PC-3 (cell line): Measurements from ENCODE around the gene RNF138. TPM values are rescaled to one million over a fixed set of nuclear protein-coding genes. Genes with fewer than 3 reads are reported as not detected.

ENCODE experiments used
- ATAC-seq: fragments of 200-7000 bp; cut with Tn5 transposase; 2 replicates; pipeline ENCODE4 v1.9.1; 2020; ENCODE audit warnings: mild to moderate bottlenecking, moderate library complexity
- BruUV-seq: library from RNA; stranded (reverse); fragments of 400-500 nt; replicated peaks from 2 replicates; lab custom pipeline; 2021; lab: Mats Ljungman, UMichigan
- CTCF ChIA-PET: fragments of 300-600 bp; sonication (Branson Sonifier 250); formaldehyde crosslinking; loops from one replicate; lab custom pipeline; 2022; ENCODE audit warnings: antibody characterized with exemption; lab: Charles Lee
- POLR2A ChIA-PET: fragments of 300-600 bp; sonication (Branson Sonifier 250); formaldehyde crosslinking; loops from one replicate; lab custom pipeline; 2022; ENCODE audit warnings: antibody characterized with exemption; ENCODE audit not compliant: unreplicated experiment; lab: Charles Lee
- DNase-seq: peaks from one replicate; pipeline ENCODE4 v3.0.0-alpha.2; 2015
- H2AFZ ChIP-seq: fragments of 300-600 bp; sonication (generic); 2 replicates; pipeline ENCODE4 v1.6.0; 2016; ENCODE audit warnings: antibody characterized with exemption, low read length
- H3F3A ChIP-seq: fragments of 300-600 bp; sonication (generic); one replicate; pipeline ENCODE4 v1.6.0; 2017; ENCODE audit warnings: antibody characterized with exemption, low read length, control low read depth, mild to moderate bottlenecking; ENCODE audit not compliant: unreplicated experiment
- H3K27ac ChIP-seq: fragments of 300-600 bp; sonication (generic); 2 replicates; pipeline ENCODE4 v1.5.1; 2016; ENCODE audit warnings: mild to moderate bottlenecking, low read length
- H3K27me3 ChIP-seq: fragments of 300-600 bp; sonication (generic); 2 replicates; pipeline ENCODE4 v1.6.1; 2016; ENCODE audit warnings: low read length, mixed read lengths
- H3K36me3 ChIP-seq: fragments of 300-600 bp; sonication (generic); 2 replicates; pipeline ENCODE4 v1.6.1; 2016; ENCODE audit warnings: low read depth, mixed run types, low read length, mixed read lengths
- H3K4me1 ChIP-seq: fragments of 300-600 bp; sonication (generic); 2 replicates; pipeline ENCODE4 v1.5.1; 2016; ENCODE audit warnings: low read length; ENCODE audit not compliant: insufficient read depth
- H3K4me2 ChIP-seq: fragments of 300-600 bp; sonication (generic); 2 replicates; pipeline ENCODE4 v1.6.0; 2016; ENCODE audit warnings: low read length
- H3K4me3 ChIP-seq: fragments of 300-600 bp; sonication (generic); 2 replicates; pipeline ENCODE4 v1.5.1; 2016; ENCODE audit warnings: mild to moderate bottlenecking, low read length, mixed read lengths
- H3K79me2 ChIP-seq: fragments of 300-600 bp; sonication (generic); 2 replicates; pipeline ENCODE4 v1.6.1; 2017; ENCODE audit warnings: low read length, mixed read lengths
- H3K9ac ChIP-seq: fragments of 300-600 bp; sonication (generic); 2 replicates; pipeline ENCODE4 v1.6.0; 2016; ENCODE audit warnings: mild to moderate bottlenecking, low read length
- H3K9me2 ChIP-seq: fragments of 300-600 bp; sonication (generic); replicated peaks from 2 replicates; pipeline ENCODE4 v1.6.1; 2016; ENCODE audit warnings: mixed run types, low read length, mixed read lengths
- H3K9me3 ChIP-seq: fragments of 300-600 bp; sonication (generic); 2 replicates; pipeline ENCODE4 v1.6.1; 2016; ENCODE audit warnings: low read length, mixed read lengths
- H4K20me1 ChIP-seq: fragments of 300-600 bp; sonication (generic); 2 replicates; pipeline ENCODE4 v1.6.1; 2016; ENCODE audit warnings: low read length, mixed read lengths
- CTCF ChIP-seq: fragments of 300-600 bp; sonication (generic); conservative IDR thresholded peaks from 2 replicates; pipeline ENCODE4 v1.5.1; 2017; ENCODE audit warnings: antibody characterized with exemption, low read depth, mild to moderate bottlenecking, low read length
- EZH2 ChIP-seq: fragments of 300-600 bp; sonication (generic); IDR thresholded peaks from one replicate; pipeline ENCODE4 v1.6.1; 2017; ENCODE audit warnings: antibody characterized with exemption, mild to moderate bottlenecking, low read length; ENCODE audit not compliant: unreplicated experiment
- EZH2phosphoT487 ChIP-seq: fragments of 300-600 bp; sonication (generic); IDR thresholded peaks from 2 replicates; pipeline ENCODE4 v1.6.1; 2018; ENCODE audit warnings: mild to moderate bottlenecking, antibody characterized with exemption, low read length, borderline replicate concordance
- intact Hi-C: fragments of 100-400 bp; cut with micrococcal nuclease; formaldehyde crosslinking; loops from 2 replicates; pipeline ENCODE4 v1.9.0; 2023
- total RNA-seq: library from RNA; depleted of rRNA; stranded (reverse); fragments of >200 nt; gene quantifications from 2 replicates; pipeline ENCODE4 v1.2.3, GENCODE V29; 2014

RNF138 gene
- total RNA-seq, 1 experiment from 2014 or later: 15.3 TPM

DNA sequence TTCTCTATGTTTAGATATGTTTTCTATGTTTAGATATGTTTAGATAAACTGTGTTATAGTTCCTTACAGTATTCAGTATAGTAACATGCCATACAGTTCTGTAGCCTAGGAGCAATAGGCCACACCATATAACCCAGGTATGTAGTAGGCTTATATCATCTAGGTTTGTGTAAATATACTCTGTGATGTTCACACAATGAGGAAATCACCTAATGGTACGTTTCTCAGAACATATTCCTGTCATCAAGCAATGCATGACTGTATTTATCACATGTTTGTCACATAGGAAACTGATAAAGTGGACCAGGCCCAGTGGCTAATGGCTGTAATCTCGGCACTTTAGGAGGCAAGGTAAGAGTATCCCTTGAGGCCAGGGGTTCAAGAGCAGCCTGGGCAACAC lies 44.0 kb downstream of the RNF138 start:
- Histone ChIP-seq H3K4me3 (no peak overlapping the region), H3K9me2 (no peaks in the 10 kb centered on the region), H3K9ac (no peak overlapping the region), H3K27ac (no peak overlapping the region), H3F3A (no peaks in the 10 kb centered on the region), H3K36me3 (no peaks in the 10 kb centered on the region), H3K4me1 (no peaks in the 10 kb centered on the region), H3K9me3 (no peaks in the 10 kb centered on the region), H3K4me2 (no peak overlapping the region), H2AFZ (no peak overlapping the region), H4K20me1 (no peaks in the 10 kb centered on the region), H3K79me2 (no peaks in the 10 kb centered on the region), H3K27me3 (no peaks in the 10 kb centered on the region)
- ChIA-PET POLR2A (no interaction called here), CTCF (no interaction called here)
- TF ChIP-seq EZH2: no peak
- no peak for TF ChIP-seq EZH2phosphoT487
- no peak for TF ChIP-seq CTCF
- intact Hi-C loops: no loop called here
- DNase-seq: no peak
- no peak for ATAC-seq
- BruUV-seq: no TSS peak

GRCh38 chr18:32138332-32138982 lies 46.8 kb downstream of the RNF138 start:
- TF ChIP-seq EZH2 (no peak), CTCF (no peak), EZH2phosphoT487 (no peak)
- ATAC-seq (no peak), DNase-seq (no peak)
- H3F3A ChIP-seq: no peaks in the 10 kb centered on the region
- no peak overlapping the region for H3K4me2 ChIP-seq
- H2AFZ ChIP-seq: no peak overlapping the region
- no peaks in the 10 kb centered on the region for H3K4me1 ChIP-seq
- no peak overlapping the region for H3K9ac ChIP-seq
- no TSS peak for BruUV-seq
- no peaks in the 10 kb centered on the region for H3K36me3 ChIP-seq
- CTCF ChIA-PET: no interaction called here
- no peak overlapping the region for H3K27ac ChIP-seq
- no peaks in the 10 kb centered on the region for H3K9me2 ChIP-seq
- intact Hi-C loops: no loop called here
- POLR2A ChIA-PET: no interaction called here
- no peak overlapping the region for H3K4me3 ChIP-seq
- H4K20me1 ChIP-seq: no peaks in the 10 kb centered on the region
- no peaks in the 10 kb centered on the region for H3K79me2 ChIP-seq
- no peaks in the 10 kb centered on the region for H3K27me3 ChIP-seq
- no peaks in the 10 kb centered on the region for H3K9me3 ChIP-seq

DNA sequence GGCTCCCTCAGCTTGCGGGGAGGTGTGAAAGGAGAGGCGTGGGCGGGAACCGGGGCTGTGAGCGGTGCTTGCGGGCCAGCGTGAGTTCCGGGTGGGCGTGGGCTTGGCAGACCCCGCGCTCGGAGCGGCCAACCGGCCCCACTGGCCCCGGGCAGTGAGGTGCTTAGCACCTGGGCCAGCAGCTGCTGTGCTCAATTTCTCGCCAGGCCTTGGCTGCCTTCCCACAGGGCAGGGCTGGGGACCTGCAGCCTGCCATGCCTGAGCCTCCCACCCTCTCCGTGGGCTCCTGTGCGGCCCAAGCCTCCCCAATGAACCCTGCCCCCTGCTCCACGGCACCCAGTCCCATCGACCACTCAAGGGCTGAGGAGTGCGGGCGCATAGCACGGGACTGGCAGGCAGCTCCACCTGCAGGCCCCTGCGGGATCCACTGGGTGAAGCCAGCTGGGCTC lies 48.2 kb downstream of the RNF138 start:
- Histone ChIP-seq H3F3A (no peaks in the 10 kb centered on the region), H3K4me3 (no peak overlapping the region), H3K9me2 (no peaks in the 10 kb centered on the region), H3K4me1 (no peaks in the 10 kb centered on the region), H2AFZ (no peak overlapping the region), H3K9me3 (no peaks in the 10 kb centered on the region), H3K79me2 (no peaks in the 10 kb centered on the region), H4K20me1 (no peaks in the 10 kb centered on the region), H3K4me2 (no peak overlapping the region), H3K36me3 (no peaks in the 10 kb centered on the region), H3K27me3 (no peaks in the 10 kb centered on the region), H3K27ac (no peak overlapping the region), H3K9ac (no peak overlapping the region)
- ChIA-PET POLR2A (no interaction called here), CTCF (no interaction called here)
- intact Hi-C loops: no loop called here
- DNase-seq: no peak
- no peak for TF ChIP-seq EZH2
- no peak for TF ChIP-seq EZH2phosphoT487
- BruUV-seq: no TSS peak
- no peak for ATAC-seq
